ENCODE data around the gene RORC.
A peak's percentile ranks its signal among the peaks of the same experiment; 100 is the strongest.
"Not testable (repeated sequence)": the region's sequence is repeated elsewhere in the genome, so short reads cannot be mapped to it uniquely, and the experiment has no call there.

RORC gene

GRCh38 chr1:151774256-151774922 lies 57.2 kb downstream of the RORC start:
- no peak for DNase-seq

- no peak for DNase-seq
Observed at GRCh38 chr1:151773702-151774101, 57.9 kb downstream of the RORC start.

- not testable (repeated sequence) for DNase-seq
Observed at GRCh38 chr1:151769270-151769669, 62.3 kb downstream of the RORC start.

- not testable (repeated sequence) for DNase-seq
Observed at GRCh38 chr1:151768351-151769066, 63.1 kb downstream of the RORC start.

- no peak for DNase-seq
Observed at GRCh38 chr1:151763990-151764389, 67.6 kb downstream of the RORC start.

GRCh38 chr1:151762941-151763921 lies 68.4 kb downstream of the RORC start, which contains the start of gene MRPL9:
MRPL9 (minus strand) TSS chr1:151763496; CDS start chr1:151763479, 17 bp downstream.
- DNase-seq: peak; percentile 83

GRCh38 chr1:151760597-151761385 lies 70.8 kb downstream of the RORC start:
- DNase-seq: no peak

- DNase-seq: no peak
Observed at GRCh38 chr1:151759241-151759640, 72.4 kb downstream of the RORC start.

GRCh38 chr1:151756291-151756690 lies 75.3 kb downstream of the RORC start:
- DNase-seq: peak; percentile 19
